Esophagus muscularis mucosa (tissue), 4 donors: ENCODE measurements around the gene STAMBP. TPM values are rescaled to one million over a fixed set of nuclear protein-coding genes. Genes with fewer than 3 reads are reported as not detected.

ENCODE experiments used
- DNase-seq: peaks from one replicate; pipeline ENCODE4 v3.0.0-alpha.2; 2017; ENCODE audit errors: extremely low spot score
- H3K27ac ChIP-seq, 4 donors: fragments of 200-600 bp; sonication (generic); replicated peaks in 1 of 4; 1 replicate in 3 of 4; 2 replicates in 1 of 4; pipeline ENCODE4 v1.5.1; 2016 to 2019; ENCODE audit warnings: mild to moderate bottlenecking in 1 of 4
- H3K27me3 ChIP-seq, 4 donors: fragments of 200-600 bp; sonication (generic); one replicate each; pipeline versions ENCODE4 v1.5.1 to v1.6.0; 2016 to 2019
- H3K36me3 ChIP-seq, 4 donors: fragments of 200-600 bp; sonication (generic); one replicate each; pipeline ENCODE4 v1.5.1; 2016 to 2019
- H3K4me1 ChIP-seq, 4 donors: fragments of 200-600 bp; sonication (generic); one replicate each; pipeline ENCODE4 v1.5.1; 2016 to 2019
- H3K4me3 ChIP-seq, 4 donors: fragments of 200-600 bp; sonication (generic); 1 replicate in 2 of 4; 2 replicates in 2 of 4; pipeline ENCODE4 v1.5.1; 2016 to 2019; ENCODE audit warnings: mild to moderate bottlenecking in 4 of 4, moderate library complexity in 1 of 4
- H3K9me3 ChIP-seq, 4 donors: fragments of 200-600 bp; sonication (generic); 1 replicate in 3 of 4; 2 replicates in 1 of 4; pipeline ENCODE4 v1.5.1; 2016 to 2019
- CTCF ChIP-seq, 3 experiments: fragments of 200-600 bp in 2 of 3; fragments of 450-650 bp in 1 of 3; sonication (generic) in 2 of 3; IDR thresholded peaks; one replicate each; pipeline ENCODE4 v1.5.1; 2017 to 2019; ENCODE audit warnings: antibody characterized with exemption in 3 of 3, mild to moderate bottlenecking in 2 of 3, moderate library complexity in 1 of 3
- EP300 ChIP-seq: sonication (generic); formaldehyde crosslinking; IDR thresholded peaks from one replicate; pipeline ENCODE4 v1.6.1; 2017; ENCODE audit warnings: antibody characterized with exemption
- POLR2A ChIP-seq: fragments of 450-650 bp; IDR thresholded peaks from one replicate; pipeline ENCODE4 v1.6.1; 2017; ENCODE audit warnings: antibody characterized with exemption, moderate library complexity, mild to moderate bottlenecking, low read depth
- POLR2AphosphoS5 ChIP-seq, 2 donors: sonication (generic); formaldehyde crosslinking; IDR thresholded peaks; one replicate each; pipeline ENCODE4 v1.6.1; 2017; ENCODE audit warnings: antibody characterized with exemption in 2 of 2
- WGBS: methylation state at CpG from one replicate; pipeline ENCODE4 v1.1.5; 2018; 5-methylcytosine and 5-hydroxymethylcytosine counted together
- intact Hi-C: fragments of 100-400 bp; cut with DNase I; formaldehyde crosslinking; loops from one replicate; pipeline ENCODE4 v1.15.1; 2023
- total RNA-seq, 4 donors: library from RNA; depleted of rRNA; stranded (reverse); fragments of >200 nt; gene quantifications; one replicate each; pipeline versions ENCODE4 v1.1.0 to v1.2.1, GENCODE V29; 2016

The STAMBP gene
- total RNA-seq, 4 donors from 2014 or later: 32.3 to 73.8 (median 34.1) TPM

DNA sequence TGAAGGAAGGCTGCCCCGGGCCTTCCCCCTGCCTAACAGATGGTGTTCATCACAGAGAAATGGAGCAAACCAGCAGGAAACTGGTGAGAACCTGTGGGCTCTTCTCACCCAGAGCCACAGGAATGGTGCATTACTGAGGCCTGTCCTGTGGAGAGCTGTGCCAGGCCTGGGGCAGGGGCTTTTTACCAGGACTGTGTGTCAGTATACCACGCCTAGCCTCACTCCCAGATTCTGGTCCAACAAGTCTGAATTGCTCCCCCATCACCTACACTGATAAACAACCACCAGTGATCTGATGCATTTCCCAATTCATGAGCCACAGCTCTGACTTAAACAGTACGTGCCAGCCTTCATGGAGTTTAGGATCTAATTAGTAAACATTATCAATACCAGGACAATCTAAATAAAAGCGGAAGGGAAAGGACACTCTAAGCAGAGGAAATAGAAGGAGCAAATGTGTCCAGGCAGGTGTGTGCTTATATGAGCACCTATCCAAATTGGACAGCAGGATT is 89.0 kb downstream of the STAMBP start:
- WGBS: 68% methylated on average over 4 of the region's 4 CpGs
- TF ChIP-seq POLR2A: no peak
- TF ChIP-seq CTCF (IDR thresholded peaks at IDR 0.05): no peak
- peak; percentile 74 to 76 for TF ChIP-seq POLR2AphosphoS5 (IDR thresholded peaks at IDR 0.05)
- TF ChIP-seq EP300: no peak
- no peaks in the 10 kb centered on the region for H3K27me3 ChIP-seq
- H3K27ac ChIP-seq: peak overlapping the region; percentile 17 to 82 (median 52)
- H3K4me3 ChIP-seq: no peak overlapping the region
- intact Hi-C loops: no loop called here
- no peaks in the 10 kb centered on the region for H3K9me3 ChIP-seq
- peaks cover 0 to 11% (median 3%) of the 10 kb centered on the region in 4 donors for H3K4me1 ChIP-seq
- peaks cover 0 to 69% (median 55%) of the 10 kb centered on the region in 4 donors for H3K36me3 ChIP-seq
- no peak for DNase-seq

DNA sequence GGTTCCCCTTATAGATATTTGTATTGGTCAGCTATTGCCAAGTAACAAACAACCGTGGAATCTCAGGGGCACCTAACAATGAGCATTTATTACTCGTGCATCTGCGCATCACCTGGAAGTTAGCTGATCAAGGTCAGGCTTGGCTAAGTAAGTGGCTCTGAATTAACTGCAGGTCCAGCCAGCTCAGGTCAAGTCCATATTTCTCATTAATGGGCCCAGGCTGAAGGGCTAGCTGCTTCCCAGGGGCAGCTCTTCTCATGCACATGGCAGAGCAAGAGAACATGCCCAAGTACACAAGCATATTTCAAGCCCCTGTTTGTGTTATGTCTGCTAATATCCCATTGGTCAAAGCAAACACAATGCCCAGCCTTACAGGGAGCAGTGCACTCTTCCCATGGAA is 90.1 kb downstream of the STAMBP start:
- 46% methylated on average over 3 of the region's 3 CpGs for WGBS
- TF ChIP-seq POLR2A (no peak), POLR2AphosphoS5 (IDR thresholded peaks at IDR 0.05) (peak; percentile 83 to 87), EP300 (no peak), CTCF (IDR thresholded peaks at IDR 0.05) (no peak)

GRCh38 chr2:73919596-73920228 is 91.0 kb downstream of the STAMBP start:
- Histone ChIP-seq H3K27ac (peak overlapping the region; percentile 34 to 82 (median 52)), H3K9me3 (no peaks in the 10 kb centered on the region), H3K4me1 (peaks cover 0 to 7% (median 2%) of the 10 kb centered on the region in 4 donors), H3K36me3 (peaks cover 0 to 51% (median 38%) of the 10 kb centered on the region in 4 donors), H3K4me3 (no peak overlapping the region), H3K27me3 (no peaks in the 10 kb centered on the region)
- no peak for DNase-seq
- intact Hi-C loops: loop anchor here (10.0 kb wide), 2 partner anchors 95 to 225 kb away; partner anchors contain the start of genes BOLA3 and STAMBP
- 56% methylated on average over 7 of the region's 7 CpGs for WGBS
- TF ChIP-seq POLR2AphosphoS5 (IDR thresholded peaks at IDR 0.05): peak; percentile 45 to 91
- TF ChIP-seq POLR2A: no peak
- no peak for TF ChIP-seq EP300
- TF ChIP-seq CTCF (IDR thresholded peaks at IDR 0.05): no peak

More for the DNA sequence above, 90.1 kb downstream of the STAMBP start:
- peak overlapping the region; percentile 17 to 82 (median 52) for H3K27ac ChIP-seq
- intact Hi-C loops: no loop called here
- peaks cover 0 to 60% (median 47%) of the 10 kb centered on the region in 4 donors for H3K36me3 ChIP-seq
- peaks cover 0 to 9% (median 3%) of the 10 kb centered on the region in 4 donors for H3K4me1 ChIP-seq
- no peaks in the 10 kb centered on the region for H3K27me3 ChIP-seq
- H3K4me3 ChIP-seq: no peak overlapping the region
- DNase-seq: no peak
- H3K9me3 ChIP-seq: no peaks in the 10 kb centered on the region

DNA sequence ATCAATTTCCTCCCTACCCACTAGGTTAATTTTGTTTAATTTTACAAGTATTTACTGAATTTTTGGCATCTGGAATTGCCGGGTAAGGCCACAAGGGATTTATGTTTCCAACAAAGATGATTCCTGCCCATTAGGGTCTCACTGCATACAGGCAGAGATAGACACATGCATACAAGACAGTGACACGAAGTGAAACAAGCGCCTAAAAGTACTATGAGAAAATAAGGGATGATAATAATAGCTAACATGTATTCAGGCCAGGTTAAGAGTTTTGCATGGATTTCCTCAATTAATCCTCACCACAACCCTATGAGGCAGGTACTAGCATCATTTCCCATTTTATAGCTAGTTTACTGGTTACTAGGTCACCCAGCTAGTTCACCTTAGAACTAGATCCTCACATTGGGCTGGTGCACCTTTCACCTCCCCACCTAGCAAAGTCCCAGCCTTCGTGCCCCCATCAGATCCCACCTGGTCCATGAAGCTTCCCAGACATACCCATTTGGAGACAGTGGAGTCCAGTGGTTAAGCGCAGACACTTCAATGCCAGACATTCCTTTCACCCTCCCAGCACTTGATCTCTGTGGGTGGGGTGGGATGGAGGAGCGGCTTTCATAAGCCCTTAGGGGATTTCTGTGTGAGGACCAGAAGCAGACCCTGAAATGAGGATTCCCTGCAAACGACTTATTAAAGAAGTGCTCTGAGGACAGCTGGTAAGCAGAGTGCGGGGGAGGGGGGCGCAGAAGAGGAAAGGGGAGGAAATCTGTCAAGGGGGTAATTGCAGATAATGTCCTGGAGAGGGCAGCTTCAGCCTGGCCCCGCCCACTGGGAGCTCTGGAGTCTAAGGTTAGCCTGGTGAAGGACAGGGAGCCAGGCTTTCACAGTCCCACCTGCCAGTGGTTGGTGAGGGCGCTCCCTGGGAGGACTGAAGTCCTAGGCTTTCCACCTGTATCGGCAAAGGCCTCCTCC is 92.1 kb downstream of the STAMBP start:
- H3K4me1 ChIP-seq: peaks cover under 1 to 9% (median 4%) of the 10 kb centered on the region in 4 donors
- H3K36me3 ChIP-seq: peaks cover 0 to 40% (median 26%) of the 10 kb centered on the region in 4 donors
- TF ChIP-seq POLR2AphosphoS5 (IDR thresholded peaks at IDR 0.05) (peak in 1 of 2 donors; percentile 56), POLR2A (no peak), CTCF (IDR thresholded peaks at IDR 0.05) (peak in 2 of 3 experiments; percentile 40 to 55), EP300 (no peak)
- no peak for DNase-seq
- WGBS: 36% methylated on average over 12 of the region's 12 CpGs
- peak overlapping the region; percentile 67 to 82 (median 70) for H3K27ac ChIP-seq
- intact Hi-C loops: loop anchor here (10.0 kb wide), 2 partner anchors 96 to 224 kb away; partner anchors contain the start of genes BOLA3 and STAMBP
- H3K27me3 ChIP-seq: no peaks in the 10 kb centered on the region
- no peak overlapping the region for H3K4me3 ChIP-seq
- H3K9me3 ChIP-seq: no peaks in the 10 kb centered on the region
